Measurements from ENCODE around the gene PLA2G4E.

- TF ChIP-seq CTCF (conservative IDR thresholded peaks at IDR 0.05; ENCODE audit: low read depth, low read length), result no peak
- TF ChIP-seq EZH2phosphoT487 (IDR thresholded peaks at IDR 0.05; ENCODE audit: borderline replicate concordance, low read length), result no peak
- no peak for TF ChIP-seq EZH2 (IDR thresholded peaks at IDR 0.05; ENCODE audit: low read length, unreplicated experiment)
These were observed 59.1 kb downstream of the PLA2G4E start for GRCh38 chr15:41961595-41962202.
